T-helper 1 cell treated with Interleukin-12 subunit alpha and Interleukin-12 subunit beta and Interleukin-4 antibody, amounts not matched to agents 30 ng/mL and 1 ng/mL, for 36 hours (primary cell): ENCODE data around the gene MKRN3. TPM values are rescaled to one million over a fixed set of nuclear protein-coding genes. Genes with fewer than 3 reads are reported as not detected.

Experiments
- intact Hi-C: fragments of 100-400 bp; cut with micrococcal nuclease; formaldehyde crosslinking; loops from one replicate; pipeline ENCODE4 v1.15.1; 2024
- total RNA-seq: library from RNA; stranded (reverse); gene quantifications from 2 replicates; pipeline ENCODE4 v1.2.3, GENCODE V29; 2022

MKRN3 gene
- 1.1 and 2.5 TPM in 2 replicates for total RNA-seq

DNA sequence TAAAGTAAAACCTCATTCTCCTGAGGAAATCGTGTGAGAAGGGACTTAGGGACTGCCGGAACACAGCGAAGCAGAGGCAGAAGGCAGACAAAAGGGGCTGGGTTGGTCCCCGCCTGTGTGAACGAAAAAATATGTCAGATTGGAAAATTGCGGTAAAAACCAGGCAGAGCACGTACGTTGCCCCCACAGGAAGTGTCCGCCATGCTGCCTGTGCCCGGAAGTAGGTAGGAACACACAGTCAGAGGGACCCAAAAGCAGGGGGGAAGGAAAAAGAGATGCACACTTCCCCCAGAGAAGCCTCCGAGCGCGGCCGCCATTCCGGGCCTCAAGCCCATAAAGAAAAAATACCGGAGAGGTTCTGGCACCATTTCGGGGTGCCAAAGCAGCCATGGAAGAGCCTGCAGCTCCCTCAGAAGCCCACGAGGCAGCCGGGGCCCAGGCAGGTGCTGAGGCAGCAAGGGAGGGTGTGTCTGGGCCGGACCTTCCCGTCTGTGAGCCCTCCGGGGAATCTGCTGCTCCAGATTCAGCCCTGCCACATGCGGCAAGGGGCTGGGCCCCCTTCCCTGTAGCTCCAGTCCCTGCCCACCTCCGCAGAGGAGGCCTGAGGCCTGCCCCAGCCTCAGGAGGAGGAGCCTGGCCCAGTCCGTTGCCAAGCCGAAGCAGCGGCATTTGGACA lies at the start of gene MKRN3:
TSS of gene MKRN3 (plus strand) at position 280 of the 676 bp plus-strand sequence. CDS start at position 389, 109 bp downstream.
- intact Hi-C loops = no loop called here

DNA sequence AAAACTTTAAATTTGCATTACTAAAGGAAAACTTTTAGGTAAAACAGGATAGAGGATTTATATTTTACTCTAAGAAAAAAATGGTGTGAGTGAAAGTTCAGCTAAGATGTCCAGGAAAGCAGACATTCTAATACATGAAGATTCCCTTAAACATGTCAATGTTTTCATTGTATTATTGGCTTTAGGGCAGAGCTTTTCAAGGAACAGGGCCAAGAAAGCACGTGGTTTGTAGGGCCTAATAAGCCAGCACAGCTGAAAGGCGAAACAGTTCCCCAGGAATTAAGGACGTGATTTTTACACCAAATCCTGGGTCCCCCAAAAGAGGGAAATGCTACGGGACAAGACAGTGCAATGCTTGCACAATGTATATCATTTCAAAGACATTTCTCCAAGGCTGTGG lies 48.6 kb upstream of the MKRN3 start:
- intact Hi-C loops = no loop called here

DNA sequence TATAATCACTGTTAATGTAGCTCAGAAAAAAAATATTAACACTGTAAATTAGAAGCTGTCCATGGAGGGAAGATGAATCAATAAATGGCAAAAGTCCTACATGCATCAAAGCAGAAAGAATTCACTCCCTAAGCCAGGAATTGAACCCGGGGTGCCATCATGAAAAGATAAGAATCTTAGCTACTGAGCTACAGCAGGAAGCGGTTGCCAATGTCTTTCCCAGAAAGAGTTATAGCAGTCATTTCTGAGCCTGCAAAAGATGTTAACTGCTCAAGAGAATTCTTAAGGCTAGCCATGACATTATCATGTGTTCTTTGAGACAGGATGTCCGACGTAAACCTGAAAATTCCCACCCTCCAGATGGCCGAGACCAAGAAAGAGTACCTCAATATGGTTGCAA lies 47.4 kb upstream of the MKRN3 start:
- intact Hi-C loops = no loop called here

DNA sequence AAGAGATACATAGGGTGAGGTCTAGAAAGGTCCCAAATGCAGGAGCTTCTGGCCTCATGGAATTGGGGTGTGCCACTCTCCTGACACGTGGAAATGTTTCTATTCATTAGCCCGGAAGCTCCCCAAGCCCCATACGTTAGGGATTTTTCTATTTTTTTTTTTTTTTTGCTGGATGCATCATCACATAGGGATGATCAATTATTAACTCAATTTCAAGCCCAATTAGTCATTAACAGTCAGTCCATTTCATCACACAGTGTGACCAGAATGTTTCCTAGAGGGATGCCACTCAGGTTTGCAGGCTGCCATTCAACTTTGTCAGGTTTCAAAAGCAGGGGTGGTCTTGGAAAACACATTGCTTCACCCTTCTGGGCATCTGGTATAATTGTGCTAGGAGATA lies 40.7 kb upstream of the MKRN3 start:
- intact Hi-C loops = no loop called here

DNA sequence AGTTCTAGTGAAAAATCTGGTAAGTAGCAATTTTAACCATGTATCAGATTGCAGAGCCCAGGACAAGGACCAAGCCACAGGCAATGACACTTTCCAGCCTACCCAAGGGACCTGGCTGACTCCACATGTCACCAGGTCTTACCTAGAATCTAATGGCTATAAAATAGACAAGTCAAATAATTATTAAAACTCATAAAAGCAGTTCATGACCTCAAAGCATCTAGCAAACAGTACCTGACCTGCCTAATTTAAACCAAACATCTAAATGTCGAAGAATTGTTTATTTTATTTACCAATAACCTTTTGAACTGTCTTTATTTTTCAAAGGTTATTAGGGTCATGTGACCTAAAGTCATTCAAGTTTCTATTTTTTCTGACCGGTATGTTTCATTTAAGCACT lies 35.6 kb upstream of the MKRN3 start:
- intact Hi-C loops = no loop called here

DNA sequence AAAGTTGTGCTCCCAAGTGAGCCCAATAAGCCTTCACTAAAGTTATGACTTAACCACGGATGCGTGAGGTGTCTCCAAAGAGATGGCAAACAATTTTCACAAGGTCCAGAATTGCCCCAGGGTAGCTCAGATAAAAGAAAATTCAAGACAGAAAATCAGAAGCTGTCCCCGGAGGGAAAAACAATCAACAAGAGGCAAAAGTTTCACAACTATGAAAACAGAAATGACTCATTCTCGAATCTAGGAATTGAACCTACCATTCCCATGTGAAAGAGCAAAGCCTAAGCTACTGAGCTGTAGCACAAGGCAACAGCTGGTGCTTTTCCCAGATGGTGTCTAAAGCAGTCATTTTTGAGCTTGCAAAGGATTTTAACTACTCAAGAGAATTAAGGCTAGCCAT lies 33.5 kb upstream of the MKRN3 start:
- intact Hi-C loops = no loop called here

DNA sequence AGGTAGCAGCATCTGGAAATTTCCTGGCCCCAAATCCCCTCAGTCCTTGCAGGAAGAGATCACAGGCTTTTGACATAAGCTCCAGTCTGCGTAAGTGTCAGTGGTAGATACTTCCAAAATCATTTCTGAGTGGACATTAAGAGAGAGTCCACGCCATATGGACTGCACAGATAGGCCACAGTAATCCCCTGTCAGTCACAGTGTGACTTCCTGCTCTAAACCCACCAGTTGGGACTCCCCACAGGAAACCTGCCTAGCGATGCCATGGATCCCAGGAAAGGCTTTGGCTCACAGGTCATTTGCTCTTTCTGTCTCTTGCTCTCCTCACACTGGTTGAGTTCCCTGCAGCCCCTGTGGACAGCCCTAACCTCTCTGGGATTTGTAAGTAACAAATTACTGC lies 28.8 kb upstream of the MKRN3 start:
- intact Hi-C loops = no loop called here

DNA sequence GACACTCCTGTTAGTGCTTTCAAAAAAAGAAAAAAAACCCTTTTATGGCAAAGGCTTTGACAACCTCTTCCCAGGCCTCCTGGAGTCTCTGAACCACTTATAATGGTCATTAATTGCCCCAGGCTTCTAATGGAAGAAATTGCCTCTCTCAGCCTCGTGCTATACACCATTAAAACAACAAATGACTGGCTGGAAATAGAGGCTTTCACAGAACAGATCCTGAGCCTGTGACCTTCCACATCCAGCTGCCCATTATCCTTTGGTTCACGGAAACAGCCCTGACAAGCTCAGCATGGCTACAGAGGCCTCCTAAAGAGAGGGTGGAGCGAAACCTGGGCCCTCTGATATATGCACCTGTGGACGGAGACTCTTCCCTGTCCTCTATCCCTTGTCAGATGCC lies 26.8 kb upstream of the MKRN3 start:
- intact Hi-C loops = no loop called here

DNA sequence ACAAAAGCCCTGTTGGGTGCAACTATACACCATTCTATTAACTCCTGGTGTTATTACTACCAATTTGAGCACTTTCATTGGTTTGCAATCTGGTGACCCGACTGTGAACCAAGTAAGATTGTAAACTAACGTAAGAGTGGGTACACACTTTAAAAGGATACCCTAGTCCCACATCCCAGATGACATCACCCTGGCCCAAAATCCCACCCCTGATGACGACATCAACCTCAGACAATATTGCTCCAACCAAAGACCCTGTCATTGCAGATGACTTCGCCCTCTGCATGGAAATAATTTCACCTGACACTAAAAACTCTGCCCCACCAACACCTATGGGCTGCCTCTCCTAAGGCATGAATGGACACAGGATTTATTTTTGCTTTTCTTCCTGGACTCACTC lies 25.6 kb upstream of the MKRN3 start:
- intact Hi-C loops = no loop called here

DNA sequence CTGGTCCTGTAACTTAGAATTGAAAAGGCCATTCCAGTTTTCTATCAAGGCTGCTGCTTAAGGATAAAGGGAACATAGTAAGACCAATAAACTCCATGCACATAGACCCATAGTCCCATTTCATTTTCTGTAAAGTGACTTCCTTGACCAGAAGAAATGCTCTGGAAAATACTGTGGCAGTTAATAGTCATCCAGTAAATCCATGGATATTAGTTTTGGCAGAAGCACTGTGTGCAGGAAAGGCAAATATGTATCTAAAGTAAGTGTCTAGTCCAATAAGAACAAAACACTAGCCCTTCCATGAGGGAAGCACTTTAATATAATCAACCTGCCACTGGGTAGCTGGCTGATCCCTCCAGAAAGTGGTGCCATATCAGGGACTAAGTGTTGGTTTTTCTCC lies 19.3 kb upstream of the MKRN3 start:
- intact Hi-C loops = no loop called here

DNA sequence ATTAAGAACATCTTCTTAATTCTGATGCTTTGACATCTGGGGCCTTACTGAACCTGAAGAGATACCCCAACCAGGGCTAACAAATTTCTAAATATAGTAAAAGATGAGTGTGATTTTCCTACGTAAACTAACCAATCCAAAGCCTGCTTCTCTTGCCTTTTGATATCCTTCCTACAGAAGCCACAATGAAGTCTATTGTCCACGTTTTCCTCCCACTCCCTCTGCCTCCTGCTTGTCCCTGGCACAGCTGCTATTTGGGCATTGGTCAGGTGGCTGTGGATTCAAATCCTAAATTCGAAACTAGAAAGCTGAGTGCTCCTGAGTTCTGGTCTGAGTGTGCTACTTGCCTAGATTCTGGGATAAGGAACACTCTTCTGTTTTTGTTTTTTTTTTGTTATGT lies 17.4 kb upstream of the MKRN3 start:
- intact Hi-C loops = no loop called here

DNA sequence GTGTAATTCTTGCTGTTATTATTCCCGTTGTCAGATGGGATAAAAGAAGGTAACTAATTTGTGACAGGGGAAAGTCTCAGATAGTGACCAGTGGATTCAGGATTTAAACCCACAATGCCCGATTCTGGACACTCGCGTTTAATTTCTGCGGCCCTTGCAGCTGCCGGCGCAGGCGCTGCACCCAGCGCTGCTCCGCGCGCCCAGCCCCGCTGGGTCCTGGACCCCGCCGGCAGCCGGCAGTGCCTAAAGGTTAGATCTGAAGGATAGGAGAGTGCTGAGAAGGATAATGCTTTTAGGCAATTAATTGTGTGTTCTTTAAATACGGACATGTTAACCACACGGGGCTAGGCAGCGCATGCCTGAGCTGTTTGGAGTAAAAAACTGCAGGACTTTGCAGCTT lies 3.6 kb upstream of the MKRN3 start:
- intact Hi-C loops = no loop called here

DNA sequence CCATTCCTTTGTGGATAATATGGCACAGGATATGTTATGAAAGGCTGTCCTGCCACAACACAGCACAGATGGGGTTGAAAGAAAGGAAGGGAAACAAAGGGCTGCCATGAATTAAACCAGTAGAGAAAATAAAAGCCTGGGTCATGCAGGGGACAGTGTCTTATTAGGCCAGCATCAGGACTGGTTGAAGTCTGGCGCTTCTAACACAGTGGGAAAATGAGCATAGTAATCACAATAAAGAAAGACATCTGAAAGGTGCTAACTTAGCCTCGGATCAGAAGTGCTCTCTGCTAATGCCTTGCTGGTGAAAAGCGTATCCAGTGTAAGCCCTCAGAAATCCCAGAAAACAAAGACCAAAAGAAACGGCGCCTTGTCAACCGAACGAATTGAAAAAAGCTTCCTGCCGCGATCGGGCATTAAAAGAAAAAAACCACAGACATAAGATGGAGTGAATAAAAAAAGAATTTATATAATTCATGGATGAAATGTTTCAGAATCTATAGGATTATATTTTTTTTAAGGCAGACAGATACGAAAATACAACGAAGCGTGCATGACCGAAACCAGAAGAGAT lies 566 bp upstream of the MKRN3 start:
- intact Hi-C loops = no loop called here

DNA sequence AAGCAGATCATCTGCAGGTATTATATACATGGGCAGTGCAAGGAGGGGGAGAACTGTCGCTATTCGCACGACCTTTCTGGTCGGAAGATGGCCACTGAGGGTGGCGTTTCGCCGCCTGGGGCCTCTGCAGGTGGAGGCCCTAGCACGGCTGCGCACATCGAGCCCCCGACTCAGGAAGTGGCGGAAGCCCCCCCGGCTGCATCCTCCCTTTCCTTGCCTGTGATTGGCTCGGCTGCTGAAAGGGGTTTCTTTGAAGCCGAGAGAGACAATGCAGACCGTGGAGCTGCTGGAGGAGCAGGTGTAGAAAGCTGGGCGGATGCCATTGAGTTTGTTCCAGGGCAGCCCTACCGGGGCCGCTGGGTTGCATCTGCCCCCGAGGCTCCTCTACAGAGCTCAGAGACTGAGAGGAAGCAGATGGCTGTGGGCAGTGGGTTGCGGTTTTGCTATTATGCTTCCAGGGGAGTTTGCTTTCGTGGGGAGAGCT lies 639 bp downstream of the MKRN3 start:
- intact Hi-C loops = no loop called here

DNA sequence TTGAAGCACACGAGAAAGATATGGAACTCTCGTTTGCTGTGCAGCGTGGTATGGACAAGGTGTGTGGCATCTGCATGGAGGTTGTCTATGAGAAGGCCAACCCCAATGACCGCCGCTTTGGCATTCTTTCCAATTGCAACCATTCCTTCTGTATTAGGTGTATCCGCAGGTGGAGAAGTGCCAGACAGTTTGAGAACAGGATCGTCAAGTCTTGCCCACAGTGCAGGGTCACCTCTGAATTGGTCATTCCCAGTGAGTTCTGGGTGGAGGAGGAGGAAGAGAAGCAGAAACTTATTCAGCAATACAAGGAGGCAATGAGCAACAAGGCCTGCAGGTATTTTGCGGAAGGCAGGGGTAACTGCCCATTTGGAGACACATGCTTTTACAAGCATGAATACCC lies 1.2 kb downstream of the MKRN3 start:
- intact Hi-C loops = no loop called here

DNA sequence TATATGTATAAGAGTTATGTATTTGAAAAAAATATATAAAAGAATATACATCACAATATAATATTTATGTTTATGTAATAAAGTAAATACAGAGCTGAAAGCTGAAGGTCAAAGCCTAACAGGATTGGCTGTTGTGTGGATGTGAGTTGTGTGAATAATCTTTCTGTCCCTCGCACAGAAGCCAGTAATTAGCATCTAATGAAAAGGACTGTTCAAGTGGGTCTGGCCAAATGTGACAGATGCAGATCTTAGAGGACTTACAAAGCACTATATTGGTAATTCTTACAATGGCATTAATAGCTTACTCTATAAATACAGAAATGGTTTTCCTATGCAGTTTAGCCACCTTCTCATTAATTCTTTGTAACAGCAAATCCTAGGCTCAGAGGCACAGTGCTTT lies 2.4 kb downstream of the MKRN3 start:
- intact Hi-C loops = no loop called here

DNA sequence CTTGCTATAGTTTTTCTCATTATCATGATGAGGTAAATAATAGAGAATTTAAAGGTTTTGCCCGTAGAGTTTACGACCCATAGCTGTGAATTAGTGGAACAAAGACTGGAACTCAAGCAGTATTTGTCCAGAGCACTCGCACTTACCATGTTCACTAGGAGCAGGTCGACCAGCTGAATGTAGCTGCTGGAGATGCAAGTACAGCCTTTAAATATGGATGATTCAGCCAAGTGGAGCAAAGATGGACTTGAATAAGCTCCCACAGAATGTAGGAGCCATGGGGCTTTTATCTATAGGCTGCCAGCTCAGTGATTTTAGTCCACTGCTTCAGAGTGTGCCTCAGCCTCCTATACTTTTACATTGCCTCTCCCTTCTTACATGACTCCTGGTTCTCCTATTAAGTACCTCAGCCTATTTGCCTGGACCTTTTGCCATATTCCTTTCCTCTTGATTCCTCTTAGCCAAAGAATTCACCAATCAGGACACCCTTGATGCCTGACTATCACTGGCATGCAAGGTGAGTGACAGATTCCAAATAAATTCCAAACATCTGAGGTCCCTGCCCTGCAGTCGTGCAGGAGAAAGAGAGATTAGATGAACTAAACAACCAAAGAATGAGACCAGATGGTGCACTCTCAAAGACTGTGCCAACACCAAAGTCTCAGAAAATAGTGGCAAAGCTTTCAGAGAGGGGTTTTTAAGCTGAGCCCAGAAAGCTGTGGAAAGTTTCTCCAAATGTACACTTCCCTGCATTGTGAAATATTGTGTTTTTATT lies 3.9 kb downstream of the MKRN3 start:
- intact Hi-C loops = no loop called here

DNA sequence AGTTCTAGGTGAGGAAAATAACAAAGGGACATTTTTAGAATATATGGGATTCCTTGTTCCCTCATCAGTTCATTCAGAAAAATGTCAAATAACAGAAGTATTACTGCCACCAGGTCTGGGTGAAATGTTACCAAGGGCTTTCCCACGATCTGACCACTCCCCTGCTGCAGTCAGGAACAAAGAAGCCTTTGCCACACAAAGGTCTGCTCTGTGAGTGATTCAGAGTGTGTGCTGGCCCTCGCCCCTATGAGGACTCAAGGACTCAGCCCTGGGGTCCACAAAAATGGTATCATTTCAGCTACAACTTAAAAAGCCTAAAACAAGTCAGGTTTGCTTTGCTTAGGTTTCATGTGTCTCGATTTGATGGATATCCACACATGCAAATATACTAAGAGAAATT lies 5.0 kb downstream of the MKRN3 start:
- intact Hi-C loops = no loop called here

DNA sequence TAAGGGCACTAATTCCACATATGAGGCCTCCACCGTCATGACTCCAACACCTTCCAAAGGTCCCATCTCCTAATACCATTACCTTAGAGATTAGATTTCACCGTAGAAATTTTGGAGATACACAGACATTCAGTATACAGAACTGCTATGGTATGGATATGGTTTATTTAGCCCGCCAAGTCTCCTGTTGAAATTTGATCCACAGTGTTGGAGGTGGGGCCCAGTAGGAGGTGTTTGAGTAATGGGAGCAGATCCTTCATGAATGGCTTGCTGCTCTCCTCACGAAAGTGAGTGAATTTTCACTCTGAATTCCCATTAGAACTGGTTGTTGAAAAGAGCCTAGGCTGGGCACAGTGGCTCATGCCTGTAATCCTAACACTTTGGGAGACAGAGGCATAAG lies 7.4 kb downstream of the MKRN3 start:
- intact Hi-C loops = no loop called here

DNA sequence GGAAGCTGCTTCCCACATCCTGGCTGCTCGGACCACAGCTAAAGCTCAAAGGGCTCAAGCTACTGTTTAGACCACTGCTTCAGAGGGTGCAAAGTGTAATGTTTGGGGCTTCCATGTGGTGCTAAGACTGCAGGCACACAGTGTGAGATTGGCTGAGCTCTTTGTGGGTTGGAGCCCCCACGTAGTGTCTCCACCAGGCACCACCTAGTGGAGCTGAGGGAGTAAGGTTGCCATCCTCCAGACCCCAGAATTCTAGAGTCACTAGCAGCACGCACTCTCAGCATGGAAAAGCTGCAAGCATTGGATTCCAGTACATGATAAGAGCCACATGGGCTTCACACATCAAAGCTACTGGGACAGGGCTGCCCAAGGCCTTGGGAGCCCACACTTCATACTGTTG lies 9.3 kb downstream of the MKRN3 start:
- intact Hi-C loops = no loop called here

DNA sequence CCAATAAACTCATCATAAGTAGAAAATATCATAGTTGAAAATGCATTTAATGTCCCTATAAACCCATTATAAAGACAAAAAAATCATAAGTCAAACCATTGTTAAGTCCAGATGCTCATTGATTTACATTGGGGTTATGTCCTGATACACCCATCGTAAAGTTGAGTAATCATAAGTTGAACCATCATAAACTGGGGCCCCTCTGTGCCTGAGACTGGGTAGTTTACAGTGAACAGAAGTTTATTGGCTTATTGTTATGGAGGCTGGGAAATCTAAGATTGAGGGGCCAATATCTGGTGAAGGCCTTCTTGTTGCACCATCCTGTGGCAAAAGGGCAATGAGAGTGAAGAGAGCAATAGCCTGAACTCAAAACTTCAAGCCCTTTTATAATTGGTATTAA lies 10.6 kb downstream of the MKRN3 start:
- intact Hi-C loops = no loop called here

DNA sequence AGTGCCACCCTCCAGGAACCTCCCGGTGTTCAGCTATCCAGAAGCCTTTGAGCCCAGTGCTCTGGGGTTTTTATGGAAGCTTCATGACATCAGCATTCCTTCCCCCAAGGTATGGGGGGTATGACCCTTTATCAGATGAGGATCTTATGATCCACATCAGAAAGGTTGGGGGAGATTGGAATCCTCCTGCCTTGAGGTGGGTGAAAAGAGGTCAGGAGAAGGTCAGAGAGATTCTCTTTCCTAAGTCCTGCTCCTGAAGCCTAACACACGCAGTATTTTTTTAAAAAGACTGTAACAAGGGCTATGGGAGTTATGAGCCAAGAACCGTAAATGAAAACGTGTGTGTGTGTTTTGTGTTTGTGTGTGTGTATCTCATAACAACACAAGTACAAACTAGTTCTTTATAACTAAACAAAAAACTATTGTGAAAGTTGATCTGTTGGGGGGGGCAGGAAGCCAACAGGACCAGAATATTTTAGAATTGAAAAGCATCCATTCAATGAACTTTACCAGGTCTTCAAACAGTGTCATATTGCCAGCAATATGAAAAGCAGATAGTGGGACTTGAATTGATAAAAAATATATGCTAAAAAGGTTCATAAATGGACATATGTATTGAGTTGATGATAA lies 13.2 kb downstream of the MKRN3 start:
- intact Hi-C loops = no loop called here
